ENCODE results near the gene INO80D.
"Not testable (repeated sequence)": the region's sequence is repeated elsewhere in the genome, so short reads cannot be mapped to it uniquely, and the experiment has no call there.

Gene INO80D

DNA sequence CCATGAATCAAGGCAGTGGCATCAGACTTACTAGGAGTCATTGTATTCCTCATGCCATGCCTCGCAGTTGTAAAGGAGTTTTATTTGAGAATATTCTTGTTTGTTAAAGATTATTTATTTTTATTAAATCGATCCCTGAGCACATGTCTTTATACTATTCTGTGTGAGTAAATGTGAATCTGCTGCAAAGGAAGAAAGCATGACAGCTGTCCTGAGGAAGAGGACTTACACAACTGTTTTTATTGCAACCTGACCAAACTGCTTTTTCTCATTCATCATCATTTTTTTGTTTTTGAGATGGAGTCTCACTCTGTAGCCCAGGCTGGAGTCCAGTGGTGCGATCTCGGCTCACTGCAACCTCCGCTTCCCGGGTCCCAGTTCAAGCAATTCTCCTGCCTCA lies 34.1 kb downstream of the INO80D start:
- Mint-ChIP-seq H3K9me3 (peaks cover 5% of the 10 kb centered on the region), H3K27me3 (ENCODE audit: low read depth, poor library complexity) (no peaks in the 10 kb centered on the region), H3K27ac (no peak overlapping the region), H3K36me3 (ENCODE audit: low read depth) (peaks cover 68% of the 10 kb centered on the region), H3K4me3 (no peak overlapping the region), H3K4me1 (no peaks in the 10 kb centered on the region)
- no peak for DNase-seq
- TF ChIP-seq, protein P1, sequence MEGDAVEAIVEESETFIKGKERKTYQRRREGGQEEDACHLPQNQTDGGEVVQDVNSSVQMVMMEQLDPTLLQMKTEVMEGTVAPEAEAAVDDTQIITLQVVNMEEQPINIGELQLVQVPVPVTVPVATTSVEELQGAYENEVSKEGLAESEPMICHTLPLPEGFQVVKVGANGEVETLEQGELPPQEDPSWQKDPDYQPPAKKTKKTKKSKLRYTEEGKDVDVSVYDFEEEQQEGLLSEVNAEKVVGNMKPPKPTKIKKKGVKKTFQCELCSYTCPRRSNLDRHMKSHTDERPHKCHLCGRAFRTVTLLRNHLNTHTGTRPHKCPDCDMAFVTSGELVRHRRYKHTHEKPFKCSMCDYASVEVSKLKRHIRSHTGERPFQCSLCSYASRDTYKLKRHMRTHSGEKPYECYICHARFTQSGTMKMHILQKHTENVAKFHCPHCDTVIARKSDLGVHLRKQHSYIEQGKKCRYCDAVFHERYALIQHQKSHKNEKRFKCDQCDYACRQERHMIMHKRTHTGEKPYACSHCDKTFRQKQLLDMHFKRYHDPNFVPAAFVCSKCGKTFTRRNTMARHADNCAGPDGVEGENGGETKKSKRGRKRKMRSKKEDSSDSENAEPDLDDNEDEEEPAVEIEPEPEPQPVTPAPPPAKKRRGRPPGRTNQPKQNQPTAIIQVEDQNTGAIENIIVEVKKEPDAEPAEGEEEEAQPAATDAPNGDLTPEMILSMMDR (IDR thresholded peaks at IDR 0.05) = no peak

DNA sequence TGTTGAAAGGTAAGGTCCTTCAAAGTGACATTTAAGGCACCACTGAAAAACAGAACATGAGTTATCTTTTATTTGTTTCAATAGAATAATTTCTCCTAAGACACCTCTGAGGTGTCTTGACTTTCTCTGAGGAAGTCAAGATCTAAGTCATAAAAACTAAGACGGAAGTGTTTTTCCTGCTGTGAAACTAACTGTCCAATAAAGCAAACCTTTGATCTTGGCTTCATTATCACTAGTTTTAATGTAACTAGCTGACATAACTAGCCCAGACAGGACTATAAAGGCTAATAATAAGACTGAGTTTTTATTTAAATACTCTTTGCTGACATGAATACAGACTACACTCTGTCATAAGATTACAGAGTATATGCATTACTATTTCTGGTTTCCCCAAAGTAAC lies 36.6 kb downstream of the INO80D start:
- H3K4me1 Mint-ChIP-seq = no peaks in the 10 kb centered on the region
- DNase-seq = no peak
- no peak overlapping the region for H3K4me3 Mint-ChIP-seq
- H3K36me3 Mint-ChIP-seq (ENCODE audit: low read depth) = peaks cover 73% of the 10 kb centered on the region
- peaks cover 5% of the 10 kb centered on the region for H3K9me3 Mint-ChIP-seq
- no peaks in the 10 kb centered on the region for H3K27me3 Mint-ChIP-seq (ENCODE audit: low read depth, poor library complexity)
- TF ChIP-seq, protein P1 (IDR thresholded peaks at IDR 0.05) = no peak
- H3K27ac Mint-ChIP-seq = no peak overlapping the region

DNA sequence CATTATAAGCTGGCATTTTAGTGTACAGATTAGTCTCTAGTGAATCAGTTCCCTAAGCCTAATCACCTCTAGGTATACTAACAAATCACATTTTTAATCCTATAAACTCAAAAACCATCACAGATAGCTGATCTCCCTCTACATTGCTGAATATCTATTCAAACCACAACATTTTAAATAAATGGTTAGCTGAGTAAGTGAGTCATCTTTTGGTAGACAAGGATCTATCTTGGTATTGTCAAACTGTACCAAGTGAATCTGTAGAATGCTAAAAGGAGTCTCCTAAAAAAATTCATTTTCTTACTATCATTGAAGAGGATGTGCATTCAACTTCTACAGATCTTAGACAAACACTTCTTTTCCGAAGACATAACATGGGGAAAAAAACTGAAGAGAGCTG lies 40.7 kb downstream of the INO80D start:
- no peaks in the 10 kb centered on the region for H3K27me3 Mint-ChIP-seq (ENCODE audit: low read depth, poor library complexity)
- peaks cover 5% of the 10 kb centered on the region for H3K9me3 Mint-ChIP-seq
- peaks cover 7% of the 10 kb centered on the region for H3K4me1 Mint-ChIP-seq
- H3K4me3 Mint-ChIP-seq = no peak overlapping the region
- DNase-seq = no peak
- H3K27ac Mint-ChIP-seq = no peak overlapping the region
- TF ChIP-seq, protein P1 (IDR thresholded peaks at IDR 0.05) = no peak
- H3K36me3 Mint-ChIP-seq (ENCODE audit: low read depth) = peaks cover 78% of the 10 kb centered on the region

DNA sequence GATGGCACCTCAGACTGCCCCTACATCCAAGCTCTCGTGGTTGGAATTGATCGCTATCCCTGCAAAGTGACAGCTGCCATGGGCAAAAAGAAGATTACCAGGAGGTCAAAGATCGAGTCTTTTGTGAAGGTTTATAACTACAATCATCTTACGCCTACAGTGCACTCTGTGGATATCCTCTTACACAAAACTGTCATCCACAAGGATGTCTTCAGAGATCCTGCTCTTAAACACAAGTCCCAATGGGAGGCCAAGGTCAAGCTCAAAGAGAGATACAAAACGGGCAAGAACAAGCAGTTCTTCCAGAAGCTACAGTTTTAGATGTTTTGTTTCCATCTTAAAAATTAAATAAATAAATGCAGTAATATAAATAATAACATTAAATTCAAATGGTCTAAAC lies 45.4 kb downstream of the INO80D start:
- H3K4me1 Mint-ChIP-seq = peaks cover 18% of the 10 kb centered on the region
- TF ChIP-seq, protein P1 (IDR thresholded peaks at IDR 0.05) = no peak
- no peak for DNase-seq
- peaks cover 76% of the 10 kb centered on the region for H3K36me3 Mint-ChIP-seq (ENCODE audit: low read depth)
- H3K27ac Mint-ChIP-seq = peak overlapping the region; percentile 64
- no peaks in the 10 kb centered on the region for H3K27me3 Mint-ChIP-seq (ENCODE audit: low read depth, poor library complexity)
- no peak overlapping the region for H3K4me3 Mint-ChIP-seq
- H3K9me3 Mint-ChIP-seq = peaks cover 10% of the 10 kb centered on the region

DNA sequence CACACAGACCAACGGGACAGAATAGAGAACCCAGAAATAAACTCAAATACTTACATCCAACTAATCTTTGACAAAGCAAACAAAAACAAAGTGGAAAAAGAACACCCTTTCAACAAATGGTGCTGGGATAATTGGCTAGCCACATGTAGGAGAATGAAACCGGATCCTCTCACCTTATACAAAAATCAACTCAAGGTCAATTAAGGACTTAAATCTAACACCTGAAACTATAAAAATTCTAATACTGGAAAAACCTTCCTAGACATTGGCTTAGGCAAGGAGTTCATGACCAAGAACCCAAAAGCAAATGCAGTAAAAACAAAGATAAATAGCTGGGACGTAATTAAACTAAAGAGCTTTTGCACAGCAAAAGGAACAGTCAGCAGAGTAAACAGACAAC lies 50.6 kb downstream of the INO80D start:
- peaks cover 48% of the 10 kb centered on the region for H3K9me3 Mint-ChIP-seq
- peak overlapping the region; percentile 15 for H3K27ac Mint-ChIP-seq
- peaks cover 13% of the 10 kb centered on the region for H3K4me1 Mint-ChIP-seq
- H3K27me3 Mint-ChIP-seq (ENCODE audit: low read depth, poor library complexity); H3K4me3 Mint-ChIP-seq; DNase-seq: not testable (repeated sequence)
- peaks cover 89% of the 10 kb centered on the region for H3K36me3 Mint-ChIP-seq (ENCODE audit: low read depth)

DNA sequence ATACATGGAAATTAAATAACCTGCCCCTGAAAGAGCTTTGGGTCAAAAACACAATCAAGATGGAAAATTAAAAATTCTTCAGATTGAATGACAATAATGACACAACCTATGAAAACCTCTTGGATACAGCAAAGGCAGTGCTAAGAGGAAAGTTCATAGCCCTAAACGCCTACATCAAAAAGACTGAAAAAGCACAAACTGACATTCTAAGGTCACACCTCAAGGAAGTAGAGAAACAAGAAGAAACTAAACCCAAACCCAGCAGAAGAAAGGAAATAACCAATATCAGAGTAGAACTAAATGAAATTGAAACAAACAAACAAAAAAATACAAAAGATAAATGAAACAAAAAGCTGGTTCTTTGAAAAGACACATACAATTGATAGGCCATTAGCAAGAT lies 52.5 kb downstream of the INO80D start:
- Mint-ChIP-seq H3K36me3 (ENCODE audit: low read depth) (peaks cover 90% of the 10 kb centered on the region), H3K9me3 (peaks cover 48% of the 10 kb centered on the region)
- not testable (repeated sequence) for DNase-seq; H3K27me3 Mint-ChIP-seq (ENCODE audit: low read depth, poor library complexity); H3K27ac Mint-ChIP-seq; H3K4me1 Mint-ChIP-seq; H3K4me3 Mint-ChIP-seq

DNA sequence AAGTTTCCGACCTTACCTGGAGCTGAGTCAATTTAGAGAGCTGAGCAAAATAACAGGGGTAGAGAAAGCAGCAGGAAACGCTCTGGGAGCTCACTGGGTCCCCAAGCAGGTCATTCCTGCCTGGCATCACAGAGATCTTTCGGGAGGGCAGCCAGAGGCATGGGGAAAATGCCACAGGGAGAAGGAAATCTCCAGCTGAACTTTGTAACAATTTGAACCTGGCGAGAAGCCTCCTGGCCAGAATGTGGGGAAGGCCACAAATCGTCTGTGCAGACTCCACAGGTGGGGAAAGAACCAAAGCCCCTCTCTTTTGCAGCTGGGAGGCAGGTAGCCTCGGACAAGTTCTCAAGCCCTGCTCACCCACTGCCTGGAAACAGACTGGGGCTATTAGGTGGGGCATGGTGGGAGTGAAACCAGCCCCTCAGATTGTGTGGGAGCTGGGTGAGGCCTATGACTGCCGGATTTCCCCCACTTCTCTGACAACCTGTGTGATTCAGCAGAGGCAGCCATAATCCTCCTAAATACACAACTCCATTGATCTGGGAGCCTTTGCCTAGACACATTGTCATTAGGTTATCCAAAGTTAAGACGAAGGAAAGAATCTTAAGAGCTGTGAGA lies 53.9 kb downstream of the INO80D start:
- Mint-ChIP-seq H3K36me3 (ENCODE audit: low read depth) (peaks cover 77% of the 10 kb centered on the region), H3K27ac (no peak overlapping the region), H3K4me1 (peaks cover 5% of the 10 kb centered on the region), H3K9me3 (peaks cover 48% of the 10 kb centered on the region), H3K27me3 (ENCODE audit: low read depth, poor library complexity) (peaks cover 3% of the 10 kb centered on the region), H3K4me3 (no peak overlapping the region)
- DNase-seq = no peak
- TF ChIP-seq, protein P1 (IDR thresholded peaks at IDR 0.05) = no peak
